CD4-positive, alpha-beta T cell (primary cell): ENCODE measurements around the gene SORCS2. TPM values are rescaled to one million over a fixed set of nuclear protein-coding genes. Genes with fewer than 3 reads are reported as not detected.

Source experiments
- ATAC-seq: fragments of 200-7000 bp; cut with Tn5 transposase; one replicate; pipeline ENCODE4 v1.10.0; 2022; ENCODE audit warnings: mild to moderate bottlenecking; ENCODE audit not compliant: poor library complexity
- CTCF ChIA-PET: fragments of 350-600 bp; sonication (Branson Sonifier 250); formaldehyde crosslinking; loops from one replicate; lab custom pipeline; 2021; ENCODE audit warnings: antibody characterized with exemption, inconsistent platforms; lab: Charles Lee
- POLR2A ChIA-PET: fragments of 350-600 bp; sonication (Branson Sonifier 250); formaldehyde crosslinking; loops from one replicate; lab custom pipeline; 2021; ENCODE audit warnings: antibody characterized with exemption, inconsistent platforms; lab: Charles Lee
- DNase-seq, 14 experiments: peaks; one replicate each; pipeline ENCODE4 v3.0.0-alpha.2; 2013 to 2020; ENCODE audit warnings: mixed read lengths in 2 of 14
- H3K27ac ChIP-seq, 2 donors: one replicate each; pipeline versions ENCODE4 v1.5.1 to v1.7.0; 2013; ENCODE audit warnings: low read length in 2 of 2, low read depth in 1 of 2, mild to moderate bottlenecking in 1 of 2
- H3K27me3 ChIP-seq, 2 experiments: 1 replicate in 1 of 2; 2 replicates in 1 of 2; pipeline versions ENCODE4 v1.6.1 to v1.7.0; 2013; ENCODE audit warnings: low read length in 2 of 2, control low read depth in 1 of 2, mild to moderate bottlenecking in 1 of 2, moderate library complexity in 1 of 2; ENCODE audit not compliant: insufficient read depth in 2 of 2, control insufficient read depth in 1 of 2
- H3K36me3 ChIP-seq: one replicate; pipeline ENCODE4 v1.6.1; 2013; ENCODE audit warnings: low read length, control low read depth; ENCODE audit not compliant: insufficient read depth
- H3K4me1 ChIP-seq: one replicate; pipeline ENCODE4 v1.6.1; 2013; ENCODE audit warnings: low read length, control low read depth; ENCODE audit not compliant: insufficient read depth
- H3K4me3 ChIP-seq: one replicate; pipeline ENCODE4 v1.5.1; 2013; ENCODE audit warnings: mild to moderate bottlenecking, low read length, moderate library complexity
- H3K9me3 ChIP-seq, 2 experiments: 1 replicate in 1 of 2; 2 replicates in 1 of 2; pipeline versions ENCODE4 v1.6.1 to v1.7.0; 2013; ENCODE audit warnings: low read length in 2 of 2, mild to moderate bottlenecking in 2 of 2, control low read depth in 1 of 2, moderate library complexity in 1 of 2; ENCODE audit not compliant: control insufficient read depth in 1 of 2, insufficient read depth in 1 of 2
- H3K27ac Mint-ChIP-seq: one replicate; pipeline ENCODE4 v1.8.0; 2020; ENCODE audit warnings: mixed read lengths
- H3K27me3 Mint-ChIP-seq: one replicate; pipeline ENCODE4 v1.8.0; 2021; ENCODE audit warnings: mixed read lengths
- H3K36me3 Mint-ChIP-seq: one replicate; pipeline ENCODE4 v1.8.0; 2021; ENCODE audit warnings: low read depth, mixed read lengths
- H3K4me1 Mint-ChIP-seq: one replicate; pipeline ENCODE4 v1.8.0; 2021; ENCODE audit warnings: low read depth, mixed read lengths
- H3K4me3 Mint-ChIP-seq: one replicate; pipeline ENCODE4 v1.8.0; 2020; ENCODE audit warnings: mild to moderate bottlenecking, mixed read lengths
- H3K9me3 Mint-ChIP-seq: one replicate; pipeline ENCODE4 v1.8.0; 2020; ENCODE audit warnings: mixed read lengths
- CTCF ChIP-seq: fragments of 200-600 bp; IDR thresholded peaks from one replicate; pipeline ENCODE4 v1.8.0; 2022; ENCODE audit warnings: antibody characterized with exemption, mild to moderate bottlenecking
- intact Hi-C, 2 experiments: fragments of 100-400 bp; cut with DNase I in 1 of 2; cut with micrococcal nuclease in 1 of 2; formaldehyde crosslinking; loops; one replicate each; pipeline versions ENCODE4 v1.15.1 to v1.9.0; 2023 to 2025; cut with DNase I, micrococcal nuclease
- total RNA-seq, 174 experiments: library from RNA in 2 of 174; stranded (reverse) in 2 of 174; gene quantifications; one replicate each; pipeline ENCODE4 v1.2.3 and lab custom pipeline; 2021 to 2026

SORCS2 gene
- total RNA-seq, 2 experiments from 2014 or later: not detected

- H3K4me3 Mint-ChIP-seq: no peak overlapping the region
- H3K27ac Mint-ChIP-seq: no peak overlapping the region
- H3K27ac ChIP-seq: no peak overlapping the region
- POLR2A ChIA-PET: no interaction called here
- CTCF ChIA-PET: no interaction called here
- H3K9me3 ChIP-seq: peaks cover 0 to 13% of the 10 kb centered on the region in 2 experiments
- no peaks in the 10 kb centered on the region for H3K9me3 Mint-ChIP-seq
- TF ChIP-seq CTCF: no peak
- peaks cover 3% of the 10 kb centered on the region for H3K4me1 ChIP-seq
- H3K4me1 Mint-ChIP-seq: no peaks in the 10 kb centered on the region
- H3K36me3 ChIP-seq: no peaks in the 10 kb centered on the region
- H3K27me3 Mint-ChIP-seq: peaks cover 6% of the 10 kb centered on the region
- H3K4me3 ChIP-seq: no peak overlapping the region
- no peak for DNase-seq
- no peak for ATAC-seq
- H3K36me3 Mint-ChIP-seq: no peaks in the 10 kb centered on the region
- H3K27me3 ChIP-seq: peaks cover 0 to 5% of the 10 kb centered on the region in 2 experiments
- intact Hi-C loops: no loop called here
Observed at GRCh38 chr4:7285244-7286094, 93.1 kb downstream of the SORCS2 start.

- ChIA-PET POLR2A (no interaction called here), CTCF (no interaction called here)
- Histone ChIP-seq H3K27ac (no peak overlapping the region), H3K4me1 (peaks cover 3% of the 10 kb centered on the region), H3K36me3 (no peaks in the 10 kb centered on the region), H3K27me3 (peaks cover 0 to 5% of the 10 kb centered on the region in 2 experiments), H3K9me3 (peaks cover 0 to 16% of the 10 kb centered on the region in 2 experiments), H3K4me3 (no peak overlapping the region)
- Mint-ChIP-seq H3K9me3 (no peaks in the 10 kb centered on the region), H3K27me3 (peaks cover 6% of the 10 kb centered on the region), H3K36me3 (no peaks in the 10 kb centered on the region), H3K27ac (no peak overlapping the region), H3K4me3 (no peak overlapping the region), H3K4me1 (no peaks in the 10 kb centered on the region)
- DNase-seq: no peak
- no peak for ATAC-seq
- intact Hi-C loops: no loop called here
- TF ChIP-seq CTCF: no peak
Observed at GRCh38 chr4:7286170-7286569, 93.8 kb downstream of the SORCS2 start.

DNA sequence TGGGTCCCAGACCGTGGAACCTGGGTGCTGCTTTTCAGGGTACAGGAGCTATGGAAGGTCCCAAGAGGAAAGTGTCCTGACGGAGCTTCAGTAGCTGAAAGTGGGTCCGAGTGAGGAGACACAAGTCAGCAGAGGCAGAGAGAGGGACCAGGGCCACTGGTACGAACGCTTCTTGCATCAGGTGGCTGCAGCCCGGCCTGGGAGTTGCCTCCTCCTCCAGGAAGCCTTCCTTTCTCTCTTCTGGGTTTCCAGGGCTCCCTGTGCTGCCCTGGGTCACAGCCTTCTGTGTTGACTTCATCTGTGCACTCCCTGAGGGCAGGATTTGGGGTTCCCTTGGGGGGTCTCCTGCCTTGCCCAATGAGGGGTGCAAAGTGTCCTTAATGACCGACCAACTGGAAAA, 94.5 kb downstream of the SORCS2 start:
- H3K4me1 Mint-ChIP-seq: no peaks in the 10 kb centered on the region
- ChIA-PET CTCF (no interaction called here), POLR2A (no interaction called here)
- H3K4me3 Mint-ChIP-seq: no peak overlapping the region
- DNase-seq (no peak), ATAC-seq (no peak)
- H3K27ac Mint-ChIP-seq: no peak overlapping the region
- Histone ChIP-seq H3K4me1 (peaks cover 3% of the 10 kb centered on the region), H3K27me3 (peaks cover 0 to 5% of the 10 kb centered on the region in 2 experiments), H3K36me3 (no peaks in the 10 kb centered on the region), H3K4me3 (no peak overlapping the region), H3K9me3 (peaks cover 0 to 17% of the 10 kb centered on the region in 2 experiments), H3K27ac (no peak overlapping the region)
- H3K9me3 Mint-ChIP-seq: no peaks in the 10 kb centered on the region
- H3K36me3 Mint-ChIP-seq: no peaks in the 10 kb centered on the region
- intact Hi-C loops: no loop called here
- no peak for TF ChIP-seq CTCF
- peaks cover 6% of the 10 kb centered on the region for H3K27me3 Mint-ChIP-seq
